Suppressor macrophage treated with lipopolysaccharide for 1 hour (primary cell): ENCODE results near the gene AUTS2.

Source experiments
- DNase-seq, 3 donors: peaks; one replicate each; pipeline ENCODE4 v3.0.0-alpha.2; 2020 to 2022

AUTS2 gene

GRCh38 chr7:69796416-69796815 lies 198.1 kb downstream of the AUTS2 start:
- no peak for DNase-seq

- no peak for DNase-seq
These were observed 200.9 kb downstream of the AUTS2 start for GRCh38 chr7:69799048-69799697.

GRCh38 chr7:69799990-69800389 lies 201.7 kb downstream of the AUTS2 start:
- no peak for DNase-seq

- peak in 2 of 3 donors; percentile 9 to 10 for DNase-seq
These were observed 202.2 kb downstream of the AUTS2 start for GRCh38 chr7:69800495-69800894.

GRCh38 chr7:69801729-69802682 lies 203.7 kb downstream of the AUTS2 start:
- DNase-seq: no peak

GRCh38 chr7:69803699-69804516 lies 205.6 kb downstream of the AUTS2 start:
- DNase-seq: no peak

- no peak for DNase-seq
These were observed 206.7 kb downstream of the AUTS2 start for GRCh38 chr7:69804962-69805361.

GRCh38 chr7:69808391-69808790 lies 210.1 kb downstream of the AUTS2 start:
- DNase-seq: no peak

GRCh38 chr7:69811476-69812308 lies 213.4 kb downstream of the AUTS2 start:
- no peak for DNase-seq

- DNase-seq: no peak
These were observed 214.5 kb downstream of the AUTS2 start for GRCh38 chr7:69812756-69813155.

- no peak for DNase-seq
These were observed 215.5 kb downstream of the AUTS2 start for GRCh38 chr7:69813637-69814240.

- no peak for DNase-seq
These were observed 216.2 kb downstream of the AUTS2 start for GRCh38 chr7:69814421-69814962.

GRCh38 chr7:69816501-69816900 lies 218.2 kb downstream of the AUTS2 start:
- DNase-seq: no peak

- DNase-seq: no peak
These were observed 218.8 kb downstream of the AUTS2 start for GRCh38 chr7:69817121-69817520.

- DNase-seq: no peak
These were observed 219.8 kb downstream of the AUTS2 start for GRCh38 chr7:69817841-69818635.

- DNase-seq: no peak
These were observed 220.5 kb downstream of the AUTS2 start for GRCh38 chr7:69818636-69819332.

- no peak for DNase-seq
These were observed 221.0 kb downstream of the AUTS2 start for GRCh38 chr7:69819333-69819705.

GRCh38 chr7:69820479-69821192 lies 222.4 kb downstream of the AUTS2 start:
- no peak for DNase-seq

- no peak for DNase-seq
These were observed 224.1 kb downstream of the AUTS2 start for GRCh38 chr7:69822386-69822785.
